Breast epithelium (tissue), 4 donors: Measurements from ENCODE around the gene DSCAM. TPM values are rescaled to one million over a fixed set of nuclear protein-coding genes. Genes with fewer than 3 reads are reported as not detected.

ENCODE experiments used
- DNase-seq, 2 donors: peaks; one replicate each; pipeline ENCODE4 v3.0.0-alpha.2; 2019; ENCODE audit warnings: low spot score in 2 of 2
- H3K27ac ChIP-seq, 2 donors: fragments of 200-600 bp; sonication (generic) in 1 of 2; one replicate each; pipeline ENCODE4 v1.5.1; 2016 to 2019; ENCODE audit warnings: mild to moderate bottlenecking in 1 of 2
- H3K27me3 ChIP-seq, 2 donors: fragments of 200-600 bp; sonication (generic) in 1 of 2; one replicate each; pipeline versions ENCODE4 v1.5.1 to v1.6.0; 2017 to 2019; ENCODE audit warnings: control low read depth in 1 of 2, mild to moderate bottlenecking in 1 of 2
- H3K36me3 ChIP-seq: fragments of 200-600 bp; one replicate; pipeline ENCODE4 v1.5.1; 2019
- H3K4me1 ChIP-seq, 2 donors: fragments of 200-600 bp; sonication (generic); one replicate each; pipeline ENCODE4 v1.5.1; 2016 to 2019; ENCODE audit warnings: control low read depth in 1 of 2
- H3K4me3 ChIP-seq, 3 donors: fragments of 200-600 bp; sonication (generic); 1 replicate in 2 of 3; 2 replicates in 1 of 3; pipeline ENCODE4 v1.5.1; 2016 to 2019; ENCODE audit warnings: mild to moderate bottlenecking in 3 of 3, moderate library complexity in 2 of 3
- H3K9me3 ChIP-seq, 2 donors: fragments of 200-600 bp; sonication (generic) in 1 of 2; one replicate each; pipeline ENCODE4 v1.5.1; 2016 to 2019; ENCODE audit warnings: control low read depth in 1 of 2
- CTCF ChIP-seq, 3 donors: fragments of 450-650 bp; IDR thresholded peaks; one replicate each; pipeline ENCODE4 v1.5.1; 2016 to 2017; ENCODE audit warnings: antibody characterized with exemption in 3 of 3, mild to moderate bottlenecking in 3 of 3, moderate library complexity in 3 of 3
- POLR2A ChIP-seq: fragments of 450-650 bp; IDR thresholded peaks from one replicate; pipeline ENCODE4 v1.6.1; 2016; ENCODE audit warnings: antibody characterized with exemption, mild to moderate bottlenecking, moderate library complexity
- POLR2AphosphoS5 ChIP-seq, 3 donors: sonication (generic); formaldehyde crosslinking; IDR thresholded peaks; one replicate each; pipeline ENCODE4 v1.6.1; 2017; ENCODE audit warnings: antibody characterized with exemption in 3 of 3
- intact Hi-C: fragments of 100-400 bp; cut with DNase I; formaldehyde crosslinking; loops from one replicate; pipeline ENCODE4 v1.15.1; 2023; ENCODE audit warnings: low total_unique reads
- total RNA-seq, 3 donors: library from RNA; depleted of rRNA; stranded (reverse); fragments of >200 nt; gene quantifications; one replicate each; pipeline ENCODE4 v1.1.0, GENCODE V29; 2016

The DSCAM gene
- total RNA-seq, 3 donors from 2014 or later = 0.33 to 0.44 TPM; not detected in 1

GRCh38 chr21:40770435-40771055 lies 76.4 kb downstream of the DSCAM start:
- no peaks in the 10 kb centered on the region for H3K36me3 ChIP-seq
- no peaks in the 10 kb centered on the region for H3K9me3 ChIP-seq
- H3K4me3 ChIP-seq = no peak overlapping the region
- no peaks in the 10 kb centered on the region for H3K27me3 ChIP-seq
- no peaks in the 10 kb centered on the region for H3K4me1 ChIP-seq
- intact Hi-C loops = no loop called here
- TF ChIP-seq POLR2A = no peak
- TF ChIP-seq POLR2AphosphoS5 (IDR thresholded peaks at IDR 0.05) = no peak
- no peak for TF ChIP-seq CTCF (IDR thresholded peaks at IDR 0.05)
- no peak for DNase-seq
- no peak overlapping the region for H3K27ac ChIP-seq

GRCh38 chr21:40769231-40769630 lies 77.7 kb downstream of the DSCAM start:
- Histone ChIP-seq H3K27me3 (no peaks in the 10 kb centered on the region), H3K27ac (no peak overlapping the region), H3K4me3 (no peak overlapping the region), H3K36me3 (no peaks in the 10 kb centered on the region), H3K4me1 (no peaks in the 10 kb centered on the region), H3K9me3 (no peaks in the 10 kb centered on the region)
- no peak for DNase-seq
- intact Hi-C loops = no loop called here
- TF ChIP-seq POLR2A = no peak
- no peak for TF ChIP-seq CTCF (IDR thresholded peaks at IDR 0.05)

GRCh38 chr21:40768056-40768455 lies 78.9 kb downstream of the DSCAM start:
- H3K4me1 ChIP-seq = no peaks in the 10 kb centered on the region
- no peaks in the 10 kb centered on the region for H3K9me3 ChIP-seq
- no peak for DNase-seq
- intact Hi-C loops = no loop called here
- no peaks in the 10 kb centered on the region for H3K36me3 ChIP-seq
- TF ChIP-seq POLR2A = no peak
- no peak overlapping the region for H3K27ac ChIP-seq
- H3K4me3 ChIP-seq = no peak overlapping the region
- H3K27me3 ChIP-seq = no peaks in the 10 kb centered on the region

- Histone ChIP-seq H3K27me3 (no peaks in the 10 kb centered on the region), H3K36me3 (no peaks in the 10 kb centered on the region), H3K4me1 (no peaks in the 10 kb centered on the region), H3K9me3 (no peaks in the 10 kb centered on the region), H3K4me3 (no peak overlapping the region), H3K27ac (no peak overlapping the region)
- no peak for TF ChIP-seq POLR2A
- TF ChIP-seq CTCF (IDR thresholded peaks at IDR 0.05) = no peak
- no peak for TF ChIP-seq POLR2AphosphoS5 (IDR thresholded peaks at IDR 0.05)
- intact Hi-C loops = no loop called here
- DNase-seq = no peak
Measured at GRCh38 chr21:40766381-40766780, 80.6 kb downstream of the DSCAM start.

GRCh38 chr21:40765811-40766210 lies 81.1 kb downstream of the DSCAM start:
- no peak for DNase-seq
- Histone ChIP-seq H3K4me1 (no peaks in the 10 kb centered on the region), H3K27me3 (no peaks in the 10 kb centered on the region), H3K9me3 (no peaks in the 10 kb centered on the region), H3K4me3 (no peak overlapping the region), H3K27ac (no peak overlapping the region), H3K36me3 (no peaks in the 10 kb centered on the region)
- TF ChIP-seq CTCF (IDR thresholded peaks at IDR 0.05) (no peak), POLR2A (no peak), POLR2AphosphoS5 (IDR thresholded peaks at IDR 0.05) (no peak)
- intact Hi-C loops = no loop called here

GRCh38 chr21:40760821-40761220 lies 86.1 kb downstream of the DSCAM start:
- no peak overlapping the region for H3K4me3 ChIP-seq
- H3K9me3 ChIP-seq = no peaks in the 10 kb centered on the region
- no peak for DNase-seq
- no peaks in the 10 kb centered on the region for H3K36me3 ChIP-seq
- H3K4me1 ChIP-seq = no peaks in the 10 kb centered on the region
- no peaks in the 10 kb centered on the region for H3K27me3 ChIP-seq
- intact Hi-C loops = no loop called here
- TF ChIP-seq POLR2A (no peak), POLR2AphosphoS5 (IDR thresholded peaks at IDR 0.05) (no peak), CTCF (IDR thresholded peaks at IDR 0.05) (no peak)
- H3K27ac ChIP-seq = no peak overlapping the region
